HFFc6 (cell line): ENCODE data around the gene PDZD2. TPM values are rescaled to one million over a fixed set of nuclear protein-coding genes. Genes with fewer than 3 reads are reported as not detected.

Experiments used
- DNase-seq: peaks from one replicate; pipeline ENCODE4 v3.0.0-alpha.2; 2018
- H3K27ac Mint-ChIP-seq: 2 replicates; pipeline ENCODE4 v1.8.0; 2020; ENCODE audit warnings: mild to moderate bottlenecking, mixed read lengths
- H3K27me3 Mint-ChIP-seq: 2 replicates; pipeline ENCODE4 v1.8.0; 2021; ENCODE audit warnings: mild to moderate bottlenecking, moderate library complexity, mixed read lengths; ENCODE audit not compliant: insufficient read depth
- H3K36me3 Mint-ChIP-seq: 2 replicates; pipeline ENCODE4 v1.8.0; 2021; ENCODE audit warnings: low read depth, mixed read lengths
- H3K4me1 Mint-ChIP-seq: 2 replicates; pipeline ENCODE4 v1.8.0; 2020; ENCODE audit warnings: low read depth, mixed read lengths
- H3K4me3 Mint-ChIP-seq: 2 replicates; pipeline ENCODE4 v1.8.0; 2020; ENCODE audit warnings: mild to moderate bottlenecking, moderate library complexity, mixed read lengths
- H3K9me3 Mint-ChIP-seq: 2 replicates; pipeline ENCODE4 v1.8.0; 2020; ENCODE audit warnings: mild to moderate bottlenecking, mixed read lengths
- CTCF ChIP-seq: fragments of 200-600 bp; sonication (generic); IDR thresholded peaks from 2 replicates; pipeline ENCODE4 v1.5.0; 2021; ENCODE audit warnings: antibody characterized with exemption, mild to moderate bottlenecking
- total RNA-seq, 6 experiments: library from RNA; stranded (reverse); fragmentation: NEBNext Ultra II Directional; extraction: Animal tissue kit (Norgen Biotek cat#: 25700); gene quantifications; 2 replicates in 1 of 6; 3 replicates in 5 of 6; pipeline ENCODE4 v1.2.3, GENCODE V29; 2021

PDZD2 gene
- total RNA-seq, 6 experiments from 2014 or later: 0.02 to 0.12 (median 0.09) TPM

- TF ChIP-seq CTCF: no peak
- peak overlapping the region; percentile 89 for H3K27ac Mint-ChIP-seq
- peaks cover 3% of the 10 kb centered on the region; the same call in 1 of the 2 replicates for H3K27me3 Mint-ChIP-seq
- peak overlapping the region; percentile 82 for H3K4me3 Mint-ChIP-seq
- no peaks in the 10 kb centered on the region for H3K9me3 Mint-ChIP-seq
- DNase-seq: no peak
- H3K4me1 Mint-ChIP-seq: peaks cover 67% of the 10 kb centered on the region
- no peaks in the 10 kb centered on the region for H3K36me3 Mint-ChIP-seq
These were observed 388.3 kb downstream of the PDZD2 start for GRCh38 chr5:32027093-32027716.

- Mint-ChIP-seq H3K27ac (peak overlapping the region; percentile 89), H3K36me3 (no peaks in the 10 kb centered on the region), H3K27me3 (peaks cover 3% of the 10 kb centered on the region; the same call in 1 of the 2 replicates), H3K9me3 (no peaks in the 10 kb centered on the region), H3K4me1 (peaks cover 69% of the 10 kb centered on the region), H3K4me3 (peak overlapping the region; percentile 82)
- peak; percentile 94 for DNase-seq
- no peak for TF ChIP-seq CTCF
These were observed 389.0 kb downstream of the PDZD2 start for GRCh38 chr5:32027717-32028458.

GRCh38 chr5:32029261-32029660 lies 390.3 kb downstream of the PDZD2 start:
- Mint-ChIP-seq H3K4me3 (peak overlapping the region; percentile 66), H3K9me3 (no peaks in the 10 kb centered on the region), H3K4me1 (peaks cover 79% of the 10 kb centered on the region), H3K27me3 (no peaks in the 10 kb centered on the region), H3K36me3 (no peaks in the 10 kb centered on the region), H3K27ac (peak overlapping the region; percentile 89)
- DNase-seq: peak; percentile 54
- no peak for TF ChIP-seq CTCF

GRCh38 chr5:32029781-32030180 lies 390.9 kb downstream of the PDZD2 start:
- Mint-ChIP-seq H3K4me1 (peaks cover 79% of the 10 kb centered on the region), H3K9me3 (no peaks in the 10 kb centered on the region), H3K4me3 (no peak overlapping the region; the same call in 1 of the 2 replicates), H3K36me3 (no peaks in the 10 kb centered on the region), H3K27me3 (peaks cover under 1% of the 10 kb centered on the region; the same call in 1 of the 2 replicates), H3K27ac (peak overlapping the region; percentile 89)
- no peak for TF ChIP-seq CTCF
- DNase-seq: no peak

GRCh38 chr5:32030222-32030621 lies 391.3 kb downstream of the PDZD2 start:
- Mint-ChIP-seq H3K9me3 (no peaks in the 10 kb centered on the region), H3K27me3 (peaks cover 2% of the 10 kb centered on the region; the same call in 1 of the 2 replicates), H3K36me3 (no peaks in the 10 kb centered on the region), H3K4me1 (peaks cover 79% of the 10 kb centered on the region), H3K27ac (peak overlapping the region; percentile 89), H3K4me3 (peak overlapping the region; percentile 56)
- DNase-seq: no peak
- TF ChIP-seq CTCF: no peak
